ENCODE data around the gene LKAAEAR1. TPM values are rescaled to one million over a fixed set of nuclear protein-coding genes. Genes with fewer than 3 reads are reported as not detected.
A peak's percentile ranks its signal among the peaks of the same experiment; 100 is the strongest.

The LKAAEAR1 gene
- total and polyA plus RNA-seq, 9 of the 15 experiments (the other 6 are each of a cell fraction or from before 2014, with no cell fraction given) = not detected

GRCh38 chr20:64036346-64037198, 47.6 kb downstream of the LKAAEAR1 start:
- peak overlapping the region; percentile 44; the same call in 1 of the 2 replicates for H3K4me2 ChIP-seq (ENCODE audit: insufficient read depth, low read length)
- H3K4me3 ChIP-seq = no peak overlapping the region
- ATAC-seq (0 out of 3 replicates have a peak, but pooled peaks have one; percentile 2), FAIRE-seq (peak; percentile 89), DNase-seq (ENCODE audit: extremely low read depth in 1 of 4, low spot score in 3 of 4) (peak; percentile 55 to 78 (median 64))
- H3K9me3 ChIP-seq (replicated peaks; ENCODE audit: control insufficient read depth, insufficient read depth, low read depth, low read length) = no peaks in the 10 kb centered on the region
- peaks cover 35% of the 10 kb centered on the region; the same call in 2 of the 3 replicates for H3K36me3 ChIP-seq (ENCODE audit: control insufficient read depth, insufficient read depth, low read length)
- H2AFZ ChIP-seq (ENCODE audit: low read depth, low read length) = 0 out of 2 replicates have a peak overlapping the region, but pooled peaks have one; percentile 25
- H3K9me1 ChIP-seq (ENCODE audit: control insufficient read depth, insufficient read depth, low read length) = peaks cover 3% of the 10 kb centered on the region
- in situ Hi-C loops (cut with MboI) = no loop called here
- WGBS (ENCODE audit: insufficient coverage, low coverage, missing lambda C conversion rate) = 42% methylated on average over 17 of the region's 17 CpGs
- no peaks in the 10 kb centered on the region for H3K79me2 ChIP-seq (ENCODE audit: control insufficient read depth, insufficient read depth, low read length)
- H3K27ac ChIP-seq (ENCODE audit: extremely low read depth, low read depth, low read length) = peak overlapping the region; percentile 64
- intact Hi-C loops (cut with micrococcal nuclease) = loop anchor here (5.0 kb wide), 2 partner anchors 86 to 499 kb away; partner anchors contain the start of gene PTK6
- H3K27me3 ChIP-seq (ENCODE audit: control insufficient read depth in 2 of 2, insufficient read depth in 2 of 2, low read length in 2 of 2) = no peaks in the 10 kb centered on the region
- peaks cover 25 to 77% of the 10 kb centered on the region in 2 experiments for H3K4me1 ChIP-seq (replicated peaks in 1 of 2; ENCODE audit: control insufficient read depth in 2 of 2, insufficient read depth in 2 of 2, low read length in 2 of 2)
- ChIA-PET POLR2A (interaction anchor here (0.7 to 1.0 kb wide), 4 partner anchors 14 to 505 kb away, joined by 3 read pairs; partner anchors contain the start of gene RTEL1), CTCF (ENCODE audit: low intra/inter-chr PET ratio) (interaction anchor here (0.5 to 0.6 kb wide), 2 partner anchors 500 to 595 kb away, joined by 3 read pairs; no protein-coding TSS in a partner anchor)
- BruUV-seq (replicated peaks) = no TSS peak
- H4K20me1 ChIP-seq (replicated peaks; ENCODE audit: control insufficient read depth, insufficient read depth, low read length) = no peaks in the 10 kb centered on the region
- H3K9ac ChIP-seq (ENCODE audit: insufficient read depth in 1 of 2, low read depth in 2 of 2, low read length in 2 of 2) = peak overlapping the region; percentile 14 to 87
- TF ChIP-seq NR2C1 (IDR thresholded peaks at IDR 0.05) (peak; percentile 92), NR2C1 (tag; IDR thresholded peaks at IDR 0.05) (peak; percentile 90), ZNF740 (CRISPR knock-in tag; IDR thresholded peaks at IDR 0.05) (0 out of 2 replicates have a peak, but pooled peaks have one; percentile 54), ZNF740 (tag; IDR thresholded peaks at IDR 0.05) (no peak), MAZ (CRISPR knock-in tag; conservative IDR thresholded peaks at IDR 0.05 in 1 of 2, IDR thresholded peaks at IDR 0.05 in 1 of 2) (0 out of 4 replicates have a peak, but pooled peaks of 1 of the 2 experiments have one; percentile 40), NR2C2 (CRISPR knock-in tag; IDR thresholded peaks at IDR 0.05) (peak; percentile 89), NR2C2 (tag; IDR thresholded peaks at IDR 0.05) (peak; percentile 71; the same call in 1 of the 2 replicates), E2F8 (IDR thresholded peaks at IDR 0.05; ENCODE audit: low read depth, partially characterized antibody) (no peak), CREM (IDR thresholded peaks at IDR 0.05; ENCODE audit: low read depth) (peak; percentile 58; the same call in 1 of the 2 replicates), CREB3L1 (IDR thresholded peaks at IDR 0.05; ENCODE audit: borderline replicate concordance, low read depth) (peak; percentile 44; the same call in 1 of the 2 replicates), STAT5A (IDR thresholded peaks at IDR 0.05; ENCODE audit: borderline replicate concordance, low read length) (no peak), ZBTB17 (CRISPR knock-in tag; IDR thresholded peaks at IDR 0.05) (peak; percentile 42; the same call in 1 of the 2 replicates), MED1 (CRISPR knock-in tag; IDR thresholded peaks at IDR 0.05; ENCODE audit: borderline replicate concordance) (no peak), RBFOX2 (IDR thresholded peaks at IDR 0.05; ENCODE audit: low read depth, low read length) (peak; percentile 18; the same call in 1 of the 2 replicates), PHTF2 (CRISPR knock-in tag; IDR thresholded peaks at IDR 0.05) (no peak), NFIC (IDR thresholded peaks at IDR 0.05) (0 out of 2 replicates have a peak, but pooled peaks have one; percentile 9)

All from K562 (cell line).